Right renal pelvis (tissue), 4 donors: Measurements from ENCODE around the gene UCP3. TPM values are rescaled to one million over a fixed set of nuclear protein-coding genes. Genes with fewer than 3 reads are reported as not detected.

Experiments used
- DNase-seq, 4 donors: peaks; one replicate each; pipeline ENCODE4 v3.0.0-alpha.2; 2013; ENCODE audit warnings: low read depth in 4 of 4, low spot score in 3 of 4, missing footprints in 1 of 4
- polyA plus RNA-seq, 4 donors: library from polyadenylated mRNA; unstranded; fragments of 120-200 nt; gene quantifications; one replicate each; pipeline ENCODE4 v1.2.1, GENCODE V29; 2013; ENCODE audit not compliant: insufficient read length in 4 of 4

Gene UCP3
- polyA plus RNA-seq, 4 donors, result 2.1 to 2.3 (median 2.2) TPM

- DNase-seq, result no peak
These were observed 10.3 kb upstream of the UCP3 start for GRCh38 chr11:74019104-74019738.

DNA sequence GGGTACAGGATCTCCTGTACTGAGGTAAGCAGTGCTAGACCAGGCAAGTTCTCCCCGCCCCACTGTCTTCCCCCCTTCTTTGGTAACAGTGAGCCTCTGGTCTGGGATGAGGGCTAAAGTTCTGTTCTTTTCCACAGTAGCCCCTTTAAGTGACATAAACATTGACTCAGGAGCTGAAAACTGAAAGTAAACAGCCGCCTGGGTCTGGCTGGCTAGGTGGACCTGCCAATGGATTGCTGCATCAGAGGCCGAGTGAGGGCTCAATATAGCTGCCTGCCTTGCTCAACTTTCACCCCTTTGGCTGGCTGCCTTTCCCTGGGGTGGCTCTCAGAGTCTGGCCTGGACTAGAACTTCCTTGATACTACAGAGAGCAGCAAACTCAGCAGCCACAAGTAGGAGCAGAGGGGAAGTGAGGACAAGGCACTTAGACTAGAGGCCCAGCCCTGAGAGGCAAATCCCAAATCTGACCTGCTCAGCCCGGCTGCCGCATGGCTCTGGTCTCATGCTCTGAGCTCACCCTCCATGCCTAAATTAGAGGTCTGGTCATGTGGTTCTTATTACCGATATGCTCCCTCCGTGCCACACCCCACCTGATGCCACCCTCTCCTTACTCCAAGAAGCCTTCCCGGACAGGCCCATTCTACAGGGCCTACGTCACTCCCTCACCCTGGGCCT, 9.6 kb upstream of the UCP3 start:
- peak in 2 of 4 donors; percentile 8 to 12 for DNase-seq

DNA sequence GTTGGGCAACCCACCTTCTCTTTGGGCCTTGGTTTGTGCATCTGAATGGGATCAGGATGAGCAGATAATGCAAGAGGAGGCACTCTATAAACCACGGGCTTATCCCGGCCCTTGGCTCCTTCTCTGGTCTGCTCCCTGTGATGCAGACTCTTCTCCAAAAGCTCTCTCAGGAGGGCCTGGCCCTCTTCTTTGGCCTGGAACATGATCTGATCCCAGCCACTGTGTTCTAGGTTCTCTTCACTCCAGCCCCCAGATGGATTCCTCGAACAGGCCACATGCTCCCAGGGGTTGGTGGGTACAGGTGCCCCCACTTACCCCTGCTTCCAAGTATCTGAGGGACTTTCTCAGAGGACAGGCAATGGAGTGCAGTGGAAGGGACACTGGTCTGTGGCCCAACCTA, 8.7 kb upstream of the UCP3 start:
- no peak for DNase-seq

- no peak for DNase-seq
These were observed 7.2 kb upstream of the UCP3 start for GRCh38 chr11:74015919-74016684.

- no peak for DNase-seq
These were observed 6.0 kb upstream of the UCP3 start for GRCh38 chr11:74014880-74015279.

- no peak for DNase-seq
These were observed 4.3 kb upstream of the UCP3 start for GRCh38 chr11:74013141-74013540.

DNA sequence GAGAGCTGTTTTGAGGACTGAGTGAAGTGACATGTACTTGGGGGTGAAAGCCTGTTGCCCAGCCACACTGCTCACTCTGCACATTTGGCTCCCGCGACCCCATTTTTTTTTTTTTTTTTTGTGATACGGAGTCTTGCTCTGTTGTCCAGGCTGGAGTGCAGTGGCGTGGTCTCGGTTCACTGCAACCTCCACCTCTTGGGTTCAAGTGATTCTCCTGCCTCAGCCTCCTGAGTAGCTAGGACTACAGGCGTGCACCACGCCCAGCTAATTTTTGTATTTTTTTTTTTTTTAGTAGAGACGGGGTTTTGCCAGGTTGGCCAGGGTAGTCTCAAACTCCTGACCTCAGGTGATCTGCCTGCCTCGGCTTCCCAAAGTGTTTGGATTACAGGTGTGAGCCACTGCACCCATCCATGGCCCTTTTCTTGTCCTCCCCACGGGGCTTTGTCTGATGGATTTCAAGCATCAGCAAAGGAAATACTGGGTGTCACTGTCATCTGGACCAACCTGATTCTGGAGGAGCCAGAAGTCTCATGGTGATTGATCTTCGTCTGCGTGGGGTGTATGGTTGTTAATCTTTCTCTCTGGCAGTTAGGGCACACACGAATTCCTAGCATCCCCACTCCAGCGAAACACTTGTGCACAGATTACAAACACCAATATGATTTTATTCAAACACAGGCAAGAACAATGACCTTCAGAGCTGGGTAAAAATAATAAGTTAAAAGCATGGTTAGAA, 3.4 kb upstream of the UCP3 start:
- DNase-seq, result no peak

- no peak for DNase-seq
These were observed 2.6 kb upstream of the UCP3 start for GRCh38 chr11:74011360-74012073.

DNA sequence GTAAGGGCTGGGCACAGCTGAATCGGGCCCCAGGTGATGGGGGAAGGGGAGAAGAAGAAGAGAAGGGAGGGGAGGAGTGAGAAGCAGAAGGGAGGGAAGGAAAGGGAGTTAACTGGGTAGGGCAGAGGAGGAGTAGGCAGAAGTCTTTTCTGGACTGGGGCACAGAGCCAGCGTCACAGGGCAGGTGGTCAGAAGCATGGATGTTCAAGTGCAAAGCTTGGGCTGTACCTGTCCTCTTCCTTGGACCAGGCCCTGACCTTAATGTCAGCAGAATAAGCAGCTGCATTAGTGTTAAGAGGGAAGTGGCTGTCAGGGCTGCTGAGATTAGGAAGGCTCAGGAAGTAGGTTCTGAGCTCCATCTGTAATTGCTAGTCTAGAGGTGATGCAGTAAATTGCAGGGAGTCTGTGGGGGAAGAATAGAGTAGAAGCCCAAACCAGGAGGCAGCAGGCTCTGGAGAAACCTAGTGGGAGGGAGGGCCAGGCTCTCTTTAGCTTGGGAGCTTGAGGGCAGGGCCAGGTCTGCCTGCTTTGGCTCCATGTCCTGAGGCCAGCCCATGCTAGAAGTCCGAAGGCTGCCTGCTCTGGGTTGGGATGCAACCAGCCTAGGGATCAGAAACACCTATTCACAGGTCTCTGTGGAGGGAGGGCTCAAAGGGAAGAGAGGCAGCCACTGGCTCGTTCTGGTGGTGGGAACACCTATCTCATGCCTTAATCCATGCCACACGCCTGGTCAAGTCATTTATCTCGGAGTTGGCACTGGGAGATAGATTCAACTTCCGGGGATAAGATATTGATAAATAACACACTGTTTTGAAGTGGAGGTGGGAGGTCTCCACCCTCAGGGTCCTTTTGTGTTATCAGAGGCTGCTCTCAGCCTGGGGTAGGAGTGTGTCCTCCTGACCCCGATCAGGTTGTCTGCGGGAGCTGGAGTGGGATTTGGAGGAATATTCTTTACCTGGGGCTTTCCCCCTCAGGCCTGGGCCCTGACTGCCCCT, 1.7 kb upstream of the UCP3 start:
- no peak for DNase-seq

DNA sequence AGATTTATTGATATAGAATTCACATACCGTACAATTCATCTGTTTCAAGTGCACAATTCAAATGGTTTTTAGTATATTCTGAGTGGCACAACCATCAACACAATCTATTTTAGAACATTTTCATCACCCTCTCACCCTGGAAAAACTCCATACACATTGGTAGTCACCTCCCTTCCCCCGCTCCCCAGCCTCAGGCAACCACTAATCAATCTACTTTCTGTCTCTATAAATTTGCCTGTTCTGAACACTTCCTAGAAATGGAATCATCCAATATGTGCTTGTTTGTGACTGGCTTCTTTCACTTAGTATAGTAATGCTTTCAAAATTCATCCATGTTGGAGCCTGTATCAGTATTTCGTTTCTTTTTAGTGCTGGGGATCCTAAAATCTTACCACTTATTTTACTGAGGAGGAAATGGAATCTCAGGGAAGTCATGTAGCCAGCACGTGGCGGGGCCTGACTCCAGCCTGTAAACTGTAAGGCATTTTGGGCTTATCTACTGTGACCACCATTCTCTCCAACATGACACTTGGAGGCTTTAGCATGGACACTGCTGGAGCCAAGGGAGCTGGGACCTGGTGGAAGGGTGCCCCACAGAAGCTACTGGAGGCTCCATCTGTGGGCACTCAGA, 905 bp upstream of the UCP3 start:
- DNase-seq, result no peak

DNA sequence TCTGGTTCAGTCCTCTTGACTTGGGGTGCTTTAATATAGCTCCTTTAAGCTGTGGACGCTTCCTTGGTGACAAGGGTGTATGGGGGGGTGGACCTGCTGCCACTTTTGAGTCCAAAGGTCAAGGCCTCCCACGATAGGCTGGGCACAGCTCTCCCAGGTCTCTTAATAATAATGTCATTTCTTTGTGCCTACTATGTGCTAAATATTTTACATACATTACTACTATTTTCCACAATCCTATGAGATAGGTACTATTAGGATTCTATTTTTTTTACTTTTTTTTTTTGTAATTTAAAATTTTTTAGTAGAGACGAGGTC, 304 bp upstream of the UCP3 start:
- no peak for DNase-seq

DNA sequence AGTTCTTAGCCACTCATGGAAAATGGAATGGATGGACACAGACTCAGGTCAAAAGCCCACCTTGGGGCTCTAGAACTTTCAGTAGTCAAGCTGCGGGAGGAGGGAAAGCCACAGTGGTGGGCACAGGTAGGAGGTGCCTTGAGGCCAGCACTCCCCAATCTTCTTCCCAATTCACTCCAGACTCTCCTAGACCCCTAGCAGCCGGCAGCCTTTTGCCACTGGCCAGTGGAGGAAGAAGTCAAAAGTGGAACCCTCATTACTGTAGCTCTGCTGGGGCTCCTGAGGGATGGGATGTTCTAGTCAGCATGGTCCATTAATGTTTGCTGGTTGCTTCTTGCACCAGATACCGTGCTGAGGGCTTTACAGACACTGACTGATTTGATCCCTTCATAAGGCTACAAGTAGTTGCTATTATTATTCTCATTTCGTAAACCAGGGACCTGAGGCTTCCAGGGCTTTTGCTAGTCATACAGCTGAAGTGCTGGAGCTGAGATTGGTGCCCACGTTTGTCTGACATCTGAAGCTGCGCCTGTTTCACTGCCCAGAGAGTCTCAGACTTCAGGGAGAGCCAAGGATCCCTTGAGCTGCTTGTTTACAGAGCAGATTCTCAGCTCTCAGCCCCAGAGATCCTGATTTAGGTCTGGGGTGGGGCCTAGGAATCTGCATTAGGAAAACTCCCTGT, 1.1 kb downstream of the UCP3 start:
- no peak for DNase-seq

DNA sequence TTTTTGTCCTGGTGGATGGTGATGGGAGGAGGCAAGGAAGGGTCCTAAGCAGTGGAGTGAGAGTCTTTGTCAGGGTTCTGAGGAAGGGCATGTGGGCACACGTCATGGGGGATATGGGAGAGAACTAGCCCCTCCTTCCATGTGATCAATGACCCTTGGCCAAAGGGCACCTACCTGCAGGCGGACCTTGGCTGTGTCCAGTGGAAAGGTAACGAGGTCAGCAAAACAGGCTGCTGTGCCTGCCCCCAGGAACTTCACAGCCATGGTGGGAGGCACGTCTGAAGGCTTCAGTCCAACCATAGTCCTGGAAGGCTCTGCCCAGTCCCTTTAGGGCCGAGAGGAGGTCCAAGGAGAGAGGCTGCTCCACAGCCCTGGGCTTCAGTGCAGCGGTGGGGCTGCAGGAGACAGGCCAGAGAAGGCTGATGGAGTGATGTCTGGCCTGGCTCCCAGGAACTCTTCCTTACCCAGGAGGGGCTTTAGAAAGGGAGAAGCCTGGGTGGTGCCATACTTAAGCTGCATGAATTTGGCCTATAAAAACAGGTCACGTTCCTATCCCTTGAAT, 2.1 kb downstream of the UCP3 start:
- no peak for DNase-seq

DNA sequence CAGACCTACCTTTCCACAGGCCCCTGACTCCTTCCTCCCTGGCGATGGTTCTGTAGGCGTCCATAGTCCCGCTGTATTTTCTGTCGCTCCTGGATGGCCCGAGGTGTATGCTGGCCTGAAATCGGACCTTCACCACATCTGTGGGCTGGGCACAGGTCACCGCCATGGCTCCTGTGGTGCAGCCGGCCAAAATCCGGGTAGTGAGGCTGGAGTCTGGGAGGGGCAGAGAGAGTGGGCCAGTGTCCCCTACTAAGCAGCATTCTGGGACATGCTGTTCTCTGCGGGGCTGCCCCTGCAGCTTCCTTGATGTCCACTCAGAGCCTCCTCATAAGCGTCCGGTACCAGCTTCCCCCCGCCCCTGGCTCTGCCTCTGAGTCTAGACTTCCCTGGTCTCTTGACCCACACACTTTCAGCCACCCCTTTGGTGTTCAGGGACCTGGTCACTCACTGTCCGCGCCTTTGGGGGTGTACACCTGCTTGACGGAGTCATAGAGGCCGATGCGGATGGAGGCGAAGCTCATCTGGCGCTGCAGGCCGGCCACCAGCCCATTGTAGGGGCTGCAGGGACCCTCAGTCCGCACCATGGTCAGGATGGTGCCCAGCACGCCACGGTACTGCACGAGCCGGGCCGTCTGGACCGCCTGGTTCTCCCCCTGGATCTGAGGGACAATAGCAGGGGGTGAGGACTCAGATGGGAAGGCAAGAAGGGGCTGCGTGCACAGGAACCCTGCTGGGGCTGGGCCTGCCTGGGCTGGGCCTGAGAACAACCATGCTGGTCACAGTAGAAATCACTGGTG, 3.0 kb downstream of the UCP3 start:
- DNase-seq, result no peak

GRCh38 chr11:74004759-74005615, 3.9 kb downstream of the UCP3 start:
- DNase-seq, result no peak

DNA sequence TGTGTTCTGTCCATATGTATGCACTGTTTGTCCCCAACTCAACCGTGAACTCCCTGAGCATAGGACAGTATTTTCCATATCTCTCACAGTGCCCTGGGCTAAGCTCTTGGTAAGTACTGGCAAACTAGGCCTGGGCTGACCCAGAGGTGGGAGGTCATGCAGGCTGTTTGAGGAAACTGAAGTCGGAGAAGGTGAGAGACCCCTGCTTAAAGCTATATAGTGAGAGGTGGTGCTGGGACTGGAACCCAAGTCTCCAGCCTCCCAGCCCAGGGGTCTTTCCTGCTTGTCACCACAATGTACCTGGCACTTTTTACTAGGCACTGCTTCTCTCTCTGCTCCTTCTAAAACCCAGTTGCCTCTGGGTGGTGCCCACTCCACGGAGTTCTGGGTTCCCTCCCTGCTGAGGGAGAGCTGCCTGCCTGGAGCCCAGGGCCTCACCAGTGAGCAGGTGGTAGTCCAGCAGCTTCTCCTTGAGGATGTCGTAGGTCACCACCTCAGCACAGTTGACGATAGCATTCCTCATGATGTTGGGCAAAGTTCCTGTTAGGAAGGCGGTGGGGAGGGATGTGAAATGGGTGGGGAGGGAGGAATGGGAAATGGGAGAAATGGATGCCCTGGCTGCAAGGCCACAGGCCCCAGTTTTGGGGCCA, 4.7 kb downstream of the UCP3 start:
- no peak for DNase-seq
